Measurements from ENCODE around the gene MAD2L2. TPM values are rescaled to one million over a fixed set of nuclear protein-coding genes. Genes with fewer than 3 reads are reported as not detected.

The MAD2L2 gene
- total RNA-seq, 1 donor from 2014 or later, result 34.9 TPM

DNA sequence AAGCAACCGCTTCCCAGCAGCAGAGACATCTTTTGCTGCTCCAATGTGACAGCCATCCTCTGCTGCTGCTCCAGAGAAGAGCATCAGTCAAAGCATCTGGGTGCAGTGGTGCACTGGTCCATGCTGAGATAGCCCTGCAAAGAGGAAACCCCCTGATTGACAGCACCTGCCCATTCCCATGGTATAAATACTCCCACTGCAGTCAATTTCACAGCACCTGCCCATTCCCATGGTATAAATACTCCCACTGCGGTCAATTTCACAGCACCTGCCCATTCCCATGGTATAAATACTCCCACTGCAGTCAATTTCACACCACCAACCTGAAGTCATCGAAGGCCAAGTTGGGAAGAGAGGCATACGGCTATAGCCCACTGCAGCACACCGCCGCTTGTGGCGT lies 52.2 kb downstream of the MAD2L2 start:
- POLR2A ChIA-PET, result no interaction called here
- Mint-ChIP-seq H3K4me1 (no peaks in the 10 kb centered on the region), H3K27ac (no peak overlapping the region), H3K27me3 (peaks cover 23% of the 10 kb centered on the region), H3K36me3 (ENCODE audit: low read depth) (no peaks in the 10 kb centered on the region), H3K4me3 (no peak overlapping the region), H3K9me3 (no peaks in the 10 kb centered on the region)
- ATAC-seq (ENCODE audit: low read depth) (no peak), DNase-seq (no peak)
- TF ChIP-seq, protein P1, sequence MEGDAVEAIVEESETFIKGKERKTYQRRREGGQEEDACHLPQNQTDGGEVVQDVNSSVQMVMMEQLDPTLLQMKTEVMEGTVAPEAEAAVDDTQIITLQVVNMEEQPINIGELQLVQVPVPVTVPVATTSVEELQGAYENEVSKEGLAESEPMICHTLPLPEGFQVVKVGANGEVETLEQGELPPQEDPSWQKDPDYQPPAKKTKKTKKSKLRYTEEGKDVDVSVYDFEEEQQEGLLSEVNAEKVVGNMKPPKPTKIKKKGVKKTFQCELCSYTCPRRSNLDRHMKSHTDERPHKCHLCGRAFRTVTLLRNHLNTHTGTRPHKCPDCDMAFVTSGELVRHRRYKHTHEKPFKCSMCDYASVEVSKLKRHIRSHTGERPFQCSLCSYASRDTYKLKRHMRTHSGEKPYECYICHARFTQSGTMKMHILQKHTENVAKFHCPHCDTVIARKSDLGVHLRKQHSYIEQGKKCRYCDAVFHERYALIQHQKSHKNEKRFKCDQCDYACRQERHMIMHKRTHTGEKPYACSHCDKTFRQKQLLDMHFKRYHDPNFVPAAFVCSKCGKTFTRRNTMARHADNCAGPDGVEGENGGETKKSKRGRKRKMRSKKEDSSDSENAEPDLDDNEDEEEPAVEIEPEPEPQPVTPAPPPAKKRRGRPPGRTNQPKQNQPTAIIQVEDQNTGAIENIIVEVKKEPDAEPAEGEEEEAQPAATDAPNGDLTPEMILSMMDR (IDR thresholded peaks at IDR 0.05), result no peak
- intact Hi-C loops (cut with micrococcal nuclease), result no loop called here
- CTCF ChIA-PET, result no interaction called here

DNA sequence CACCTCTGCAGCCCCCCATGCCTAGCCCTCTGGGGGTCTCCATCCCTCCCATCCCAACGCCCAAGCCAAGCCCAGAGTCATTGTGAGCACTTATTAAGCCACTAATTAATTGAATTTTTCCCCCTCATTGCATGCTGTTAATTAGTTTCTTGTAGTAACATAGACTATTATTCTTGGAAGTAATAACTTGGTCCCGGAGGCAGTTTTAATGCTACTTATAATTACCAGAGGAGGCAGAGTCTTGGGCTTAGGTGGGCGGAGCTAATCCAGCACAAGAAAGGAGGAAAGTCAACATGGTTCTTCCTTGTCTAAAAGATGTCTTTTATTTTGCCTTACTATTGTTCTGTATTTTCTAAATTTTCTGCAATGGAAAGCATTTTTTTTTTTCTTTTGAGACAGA lies 54.4 kb downstream of the MAD2L2 start:
- DNase-seq, result no peak
- peaks cover 25% of the 10 kb centered on the region for H3K27me3 Mint-ChIP-seq
- H3K9me3 Mint-ChIP-seq, result no peaks in the 10 kb centered on the region
- no peaks in the 10 kb centered on the region for H3K4me1 Mint-ChIP-seq
- no peak overlapping the region for H3K27ac Mint-ChIP-seq
- TF ChIP-seq, protein P1 (IDR thresholded peaks at IDR 0.05), result no peak
- intact Hi-C loops (cut with micrococcal nuclease), result no loop called here
- no peaks in the 10 kb centered on the region for H3K36me3 Mint-ChIP-seq (ENCODE audit: low read depth)
- ATAC-seq (ENCODE audit: low read depth), result no peak
- CTCF ChIA-PET, result no interaction called here
- POLR2A ChIA-PET, result no interaction called here
- H3K4me3 Mint-ChIP-seq, result no peak overlapping the region

Other genes with a start within 250 kb of the MAD2L2 start
- gene DISP3, start 202.0 kb downstream of the MAD2L2 start, total RNA-seq, result 0.42 and 0.44 TPM in 2 replicates
- gene FBXO2, start 26.7 kb downstream of the MAD2L2 start, total RNA-seq, result 4.2 and 4.6 TPM in 2 replicates
- gene FBXO44, start 26.3 kb downstream of the MAD2L2 start, total RNA-seq, result 27.2 and 29.9 TPM in 2 replicates
- gene FBXO6, start 16.9 kb downstream of the MAD2L2 start, total RNA-seq, result 10.0 and 10.5 TPM in 2 replicates
- 0.17 and 0.18 TPM in 2 replicates for gene DRAXIN, start 10.6 kb upstream of the MAD2L2 start, total RNA-seq
- gene AGTRAP, start 55.0 kb upstream of the MAD2L2 start, total RNA-seq, result 10.9 and 13.9 TPM in 2 replicates
- gene C1orf167, start 81.0 kb upstream of the MAD2L2 start, total RNA-seq, result not detected in 2 replicates
- 54.1 and 56.9 TPM in 2 replicates for gene MTHFR, start 124.8 kb upstream of the MAD2L2 start, total RNA-seq
- 66.0 and 79.6 TPM in 2 replicates for gene CLCN6, start 125.0 kb upstream of the MAD2L2 start, total RNA-seq
- not detected in 2 replicates for gene NPPA, start 166.6 kb upstream of the MAD2L2 start, total RNA-seq
- gene NPPB, start 177.8 kb upstream of the MAD2L2 start, total RNA-seq, result not detected in 2 replicates
- 34.8 and 37.4 TPM in 2 replicates for gene KIAA2013, start 245.3 kb upstream of the MAD2L2 start, total RNA-seq

Data from activated B cell treated with CpG ODN at 0.5 μM for 24 hours (primary cell).